GM21576 (cell line): Measurements from ENCODE around the gene FAM193B.
"Not testable (repeated sequence)": the region's sequence is repeated elsewhere in the genome, so short reads cannot be mapped to it uniquely, and the experiment has no call there.

Experiments used
- ATAC-seq: cut with Tn5 transposase; IDR thresholded peaks from one replicate; pipeline ENCODE4 v1.9.1; 2021; ENCODE audit warnings: mild to moderate bottlenecking, moderate library complexity; ENCODE audit not compliant: unreplicated experiment

FAM193B gene

GRCh38 chr5:177490311-177490991, 63.9 kb downstream of the FAM193B start:
- no peak for ATAC-seq

GRCh38 chr5:177489119-177489716, 65.1 kb downstream of the FAM193B start:
- no peak for ATAC-seq

DNA sequence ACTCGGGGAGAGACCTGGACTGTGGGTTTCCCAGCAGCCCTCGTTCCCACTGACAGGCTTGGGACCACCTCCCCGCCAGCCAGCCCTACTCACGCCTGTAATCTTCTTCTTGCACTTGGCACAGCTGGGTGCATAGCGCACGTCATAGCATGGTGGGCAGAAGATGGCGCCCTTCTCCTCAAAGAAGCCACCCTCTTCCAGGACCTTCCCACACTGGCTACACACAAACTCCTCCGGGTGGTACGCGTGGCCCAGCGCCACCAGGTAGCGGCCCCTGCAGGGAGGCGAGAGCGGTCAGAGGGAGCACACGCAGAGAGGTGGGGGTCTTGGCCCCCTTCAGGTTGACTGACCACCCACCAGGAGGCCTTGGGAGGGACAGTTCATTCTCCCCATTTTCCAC, 66.4 kb downstream of the FAM193B start:
- ATAC-seq: no peak

DNA sequence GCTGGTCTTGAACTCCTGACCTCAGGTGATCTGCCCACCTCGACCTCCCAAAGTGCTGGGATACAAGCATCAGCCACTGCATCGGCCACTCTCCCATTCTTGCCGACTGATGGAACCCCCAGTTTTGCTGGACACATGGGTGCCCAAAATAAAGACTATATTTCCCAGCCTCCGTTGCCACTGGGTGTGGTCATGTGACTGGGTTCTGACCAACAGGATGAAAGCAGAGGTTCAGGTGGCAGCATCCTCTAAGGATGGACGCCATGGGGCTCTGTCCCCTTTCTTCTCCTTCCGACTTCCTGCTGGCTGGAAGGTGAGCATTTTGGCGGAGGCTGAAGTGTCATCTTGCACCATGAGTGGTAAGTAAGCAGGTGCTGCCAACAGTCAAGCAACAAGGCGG, 67.2 kb downstream of the FAM193B start:
- no peak for ATAC-seq

DNA sequence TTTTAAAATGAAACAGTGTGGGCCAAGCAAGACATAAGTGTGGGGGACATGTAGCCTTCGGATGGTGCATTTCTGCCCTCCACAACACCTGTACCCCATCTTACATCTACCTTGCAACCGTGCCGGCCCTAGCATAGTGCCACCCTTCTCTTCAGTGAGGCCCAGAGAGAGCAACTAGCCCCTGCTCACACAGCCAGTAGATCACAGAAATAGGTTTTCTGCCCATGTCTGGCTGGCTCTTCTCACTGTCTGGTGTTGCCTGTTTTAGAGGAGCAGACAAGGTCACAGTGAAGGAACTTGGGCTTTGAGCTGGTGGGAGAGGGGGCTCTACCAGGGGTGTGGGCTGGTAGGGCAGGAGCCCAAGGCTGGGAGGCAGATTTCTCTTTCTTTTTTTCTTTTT, 68.1 kb downstream of the FAM193B start:
- ATAC-seq: no peak

- not testable (repeated sequence) for ATAC-seq
Measured at GRCh38 chr5:177485753-177486152, 68.6 kb downstream of the FAM193B start.

DNA sequence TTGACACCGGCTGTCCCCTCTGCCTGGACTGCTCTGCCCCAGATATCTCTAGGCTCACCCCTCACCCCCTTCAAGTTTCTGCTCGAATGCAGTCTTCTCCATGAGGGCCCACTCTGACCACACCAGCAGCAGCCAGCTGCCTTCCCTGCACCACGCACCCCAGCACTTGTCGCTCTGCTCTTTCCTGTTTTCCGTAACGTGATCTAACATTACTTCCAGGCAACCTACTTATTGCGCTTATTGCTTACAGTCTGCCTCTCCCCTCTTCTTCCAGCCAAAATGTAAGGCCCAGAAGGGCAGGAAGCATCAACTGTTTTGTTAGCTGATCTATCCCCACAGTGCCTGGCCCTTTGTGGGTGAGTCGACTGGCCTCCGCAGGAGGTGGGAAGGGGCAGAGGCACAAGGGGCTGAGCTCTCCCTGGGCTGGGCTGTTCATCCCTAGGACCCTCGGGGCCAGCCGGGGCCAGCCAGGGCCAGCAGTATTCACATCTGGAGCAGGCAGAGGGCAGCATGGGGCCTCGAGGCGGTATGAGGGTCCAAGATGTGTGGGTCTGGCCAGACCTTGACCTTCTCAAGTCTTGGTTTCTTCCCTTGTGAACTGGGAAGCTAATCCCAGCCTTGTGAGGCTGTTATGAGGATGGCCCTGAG, 69.3 kb downstream of the FAM193B start:
- ATAC-seq: no peak

GRCh38 chr5:177483994-177484901, 70.1 kb downstream of the FAM193B start:
- ATAC-seq: no peak

DNA sequence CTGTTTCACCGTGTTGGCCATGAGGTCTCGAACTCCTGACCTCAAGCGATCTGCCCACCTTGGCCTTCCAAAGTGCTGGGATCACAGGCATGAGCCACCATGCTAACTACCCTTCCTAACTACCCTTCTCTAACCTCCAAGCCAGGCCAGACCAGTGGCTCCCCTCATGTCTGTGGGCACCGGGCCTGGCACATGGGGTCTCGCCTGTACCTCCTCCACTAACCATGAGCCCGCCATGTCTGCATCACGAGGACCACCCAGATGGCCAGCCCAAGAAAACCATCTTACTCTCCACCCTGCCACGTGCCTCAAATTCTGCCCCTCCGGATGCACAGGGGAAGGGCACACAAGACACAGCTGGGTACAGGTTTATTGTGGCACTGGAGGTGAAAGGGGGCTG, 71.3 kb downstream of the FAM193B start:
- ATAC-seq: no peak

- ATAC-seq: no peak
Measured at GRCh38 chr5:177482359-177482795, 72.0 kb downstream of the FAM193B start.

GRCh38 chr5:177479774-177480173, 74.6 kb downstream of the FAM193B start:
- ATAC-seq: no peak

- ATAC-seq: no peak
Measured at GRCh38 chr5:177478711-177479646, 75.4 kb downstream of the FAM193B start.

DNA sequence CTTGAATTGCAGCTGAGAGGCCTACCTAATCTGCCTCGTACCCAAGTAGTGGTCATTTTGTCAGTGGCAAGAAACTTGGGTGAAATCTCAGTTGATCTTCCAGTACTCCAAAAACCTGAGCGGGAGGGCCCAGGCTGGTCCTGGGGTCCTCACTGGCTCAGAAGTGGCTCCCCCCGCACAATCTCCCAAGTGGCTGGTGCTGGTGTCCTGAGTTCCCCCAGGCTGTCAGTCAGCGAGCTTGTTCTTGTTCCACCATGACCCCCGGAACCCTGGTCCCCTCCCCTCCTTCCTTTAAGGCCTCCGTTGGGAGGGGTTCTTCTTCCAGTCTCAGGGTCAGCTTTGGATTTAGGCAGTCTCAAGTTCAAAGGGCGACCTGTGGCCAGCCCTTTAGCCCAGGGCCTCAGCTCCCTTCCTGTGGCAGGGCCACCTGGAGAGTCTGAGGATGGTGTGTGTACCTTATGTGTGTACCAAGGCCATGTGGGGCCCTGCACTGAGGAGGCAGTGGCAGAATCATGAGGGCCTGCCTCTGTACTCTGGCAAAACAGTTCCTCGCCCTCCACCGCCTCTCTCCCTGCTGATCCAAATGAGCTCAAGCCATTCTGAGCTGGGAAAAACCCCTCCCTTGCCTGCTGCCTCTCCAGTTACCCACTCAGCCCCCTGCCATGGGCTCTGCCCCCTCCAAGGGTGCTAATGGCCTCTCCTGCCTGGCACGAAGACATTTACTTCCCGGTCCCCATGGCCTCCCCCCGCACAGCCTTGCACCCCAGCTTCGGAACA, 76.5 kb downstream of the FAM193B start:
- ATAC-seq: no peak

DNA sequence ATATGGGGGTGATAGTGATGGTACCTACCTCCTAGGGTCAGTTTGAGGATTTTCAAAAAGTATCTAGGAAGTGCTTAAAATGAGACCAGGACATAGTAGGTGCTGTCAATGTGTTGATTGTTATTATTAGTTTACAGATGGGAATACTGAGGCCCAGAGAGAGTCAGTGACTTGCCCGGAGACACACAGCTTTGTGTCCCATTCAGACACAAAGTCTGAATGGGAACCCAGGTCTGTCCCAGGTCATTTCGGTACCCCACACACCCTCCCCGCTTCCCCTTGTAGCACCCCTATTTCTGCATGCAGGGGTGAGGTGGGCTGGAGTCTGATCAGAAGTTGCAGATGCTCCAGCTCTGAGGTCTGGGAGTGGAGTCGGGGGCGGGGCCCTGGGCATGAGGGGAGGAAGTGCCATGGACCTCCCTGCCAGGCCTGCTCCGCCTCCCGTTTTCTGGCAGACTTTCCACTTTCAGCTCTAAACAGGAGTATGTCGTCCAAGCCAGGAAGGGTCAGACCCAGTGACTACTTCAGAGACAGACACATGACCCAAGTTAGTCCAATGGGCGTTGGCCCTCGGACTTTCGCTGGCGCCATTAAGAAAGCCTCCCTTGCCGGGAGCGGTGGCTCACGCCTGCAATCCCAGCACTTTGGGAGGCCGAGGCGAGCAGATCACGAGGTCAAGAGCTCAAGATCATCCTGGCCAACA, 77.7 kb downstream of the FAM193B start:
- no peak for ATAC-seq

GRCh38 chr5:177475563-177476427, 78.6 kb downstream of the FAM193B start:
- ATAC-seq: no peak

DNA sequence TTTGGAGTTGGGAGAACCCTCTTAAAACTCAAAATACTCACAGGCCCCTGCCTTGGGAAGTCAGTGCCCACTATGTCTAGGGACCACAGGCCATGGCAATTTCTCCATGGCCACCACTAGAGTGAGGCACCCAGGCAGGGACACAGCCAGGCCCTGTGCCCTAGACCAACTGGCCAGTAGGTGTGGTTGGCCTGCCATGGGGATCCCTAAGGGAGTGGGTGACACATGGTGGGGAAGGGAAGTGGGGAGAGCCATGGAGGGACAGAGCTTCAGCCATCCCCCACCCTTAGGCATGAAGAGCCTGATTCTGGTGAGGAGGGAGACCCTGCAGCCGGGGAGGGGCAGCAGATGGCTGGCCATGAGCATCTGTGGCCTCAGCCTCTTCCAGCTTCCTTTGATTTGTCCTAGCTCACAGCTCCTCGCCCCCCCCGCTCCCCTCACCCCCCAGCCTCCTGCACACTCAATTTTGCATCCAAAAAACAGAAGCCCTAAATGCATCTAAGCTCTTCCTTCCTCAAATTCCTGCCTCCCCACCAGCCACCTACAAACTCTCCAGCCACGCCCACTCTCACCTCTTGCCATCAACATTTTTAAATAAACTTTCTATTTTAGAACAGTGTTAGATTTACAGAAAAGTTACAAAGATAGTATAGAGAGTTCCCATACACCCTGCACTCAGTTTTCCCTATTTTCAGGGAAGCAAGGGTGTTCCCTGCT, 79.4 kb downstream of the FAM193B start:
- no peak for ATAC-seq

GRCh38 chr5:177474002-177474476, 80.3 kb downstream of the FAM193B start:
- no peak for ATAC-seq
